Activated CD4-positive, alpha-beta memory T cell treated with anti-CD3 and anti-CD28 coated beads for 36 hours (primary cell): Measurements from ENCODE around the gene FMN1. TPM values are rescaled to one million over a fixed set of nuclear protein-coding genes. Genes with fewer than 3 reads are reported as not detected.

Experiments used
- CTCF ChIA-PET: fragments of 350-600 bp; sonication (Branson Sonifier 250); formaldehyde crosslinking; loops from one replicate; lab custom pipeline; 2021; ENCODE audit warnings: antibody characterized with exemption, inconsistent platforms; lab: Charles Lee
- POLR2A ChIA-PET: fragments of 350-600 bp; sonication (Branson Sonifier 250); formaldehyde crosslinking; loops from one replicate; lab custom pipeline; 2021; ENCODE audit warnings: antibody characterized with exemption; lab: Charles Lee
- DNase-seq: peaks from one replicate; pipeline ENCODE4 v3.0.0-alpha.2; 2020
- H3K27ac Mint-ChIP-seq: one replicate; pipeline ENCODE4 v1.8.0; 2021; ENCODE audit warnings: mixed read lengths
- H3K27me3 Mint-ChIP-seq: one replicate; pipeline ENCODE4 v1.8.0; 2021; ENCODE audit warnings: mixed read lengths
- H3K36me3 Mint-ChIP-seq: one replicate; pipeline ENCODE4 v1.8.0; 2021; ENCODE audit warnings: mixed read lengths
- H3K4me1 Mint-ChIP-seq: one replicate; pipeline ENCODE4 v1.8.0; 2021; ENCODE audit warnings: low read depth, mixed read lengths
- H3K4me3 Mint-ChIP-seq: one replicate; pipeline ENCODE4 v1.8.0; 2021; ENCODE audit warnings: mild to moderate bottlenecking, mixed read lengths
- H3K9me3 Mint-ChIP-seq: one replicate; pipeline ENCODE4 v1.8.0; 2021; ENCODE audit warnings: mixed read lengths
- intact Hi-C: fragments of 100-400 bp; cut with micrococcal nuclease; formaldehyde crosslinking; loops from one replicate; pipeline ENCODE4 v1.15.1; 2023
- total RNA-seq, 2 experiments: library from RNA; stranded (reverse); gene quantifications; one replicate each; pipeline ENCODE4 v1.2.3, GENCODE V29; 2021

Gene FMN1
- total RNA-seq, 2 experiments from 2014 or later, result 0.05 TPM; not detected in 1

DNA sequence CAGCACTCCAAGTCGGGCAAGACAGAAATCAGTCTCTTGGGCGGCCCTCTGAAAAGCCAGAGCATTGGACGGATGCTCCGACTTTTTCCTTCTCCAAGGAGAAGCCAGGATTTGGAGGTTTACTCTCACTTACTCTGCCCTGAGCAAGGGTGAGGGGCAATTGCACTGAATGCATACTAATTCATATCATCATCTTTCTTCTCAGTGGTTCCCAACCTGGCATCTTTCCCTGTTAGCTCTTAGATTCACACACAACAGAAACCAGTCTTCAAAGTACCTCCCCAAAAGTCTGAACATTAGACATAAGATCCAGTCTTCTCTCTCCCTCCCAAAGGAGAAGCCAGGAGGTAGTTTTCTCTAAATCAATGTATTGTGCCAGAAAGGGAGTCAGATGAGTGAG, 257.5 kb downstream of the FMN1 start:
- intact Hi-C loops, result no loop called here
- Mint-ChIP-seq H3K9me3 (peaks cover 4% of the 10 kb centered on the region), H3K27ac (no peak overlapping the region), H3K27me3 (peaks cover 8% of the 10 kb centered on the region), H3K4me1 (no peaks in the 10 kb centered on the region), H3K4me3 (no peak overlapping the region), H3K36me3 (no peaks in the 10 kb centered on the region)
- POLR2A ChIA-PET, result no interaction called here
- DNase-seq, result no peak
- CTCF ChIA-PET, result interaction anchor here (1.1 to 1.5 kb wide), 2 partner anchors 11 to 274 kb away, joined by 3 to 9 read pairs; no protein-coding TSS in a partner anchor

DNA sequence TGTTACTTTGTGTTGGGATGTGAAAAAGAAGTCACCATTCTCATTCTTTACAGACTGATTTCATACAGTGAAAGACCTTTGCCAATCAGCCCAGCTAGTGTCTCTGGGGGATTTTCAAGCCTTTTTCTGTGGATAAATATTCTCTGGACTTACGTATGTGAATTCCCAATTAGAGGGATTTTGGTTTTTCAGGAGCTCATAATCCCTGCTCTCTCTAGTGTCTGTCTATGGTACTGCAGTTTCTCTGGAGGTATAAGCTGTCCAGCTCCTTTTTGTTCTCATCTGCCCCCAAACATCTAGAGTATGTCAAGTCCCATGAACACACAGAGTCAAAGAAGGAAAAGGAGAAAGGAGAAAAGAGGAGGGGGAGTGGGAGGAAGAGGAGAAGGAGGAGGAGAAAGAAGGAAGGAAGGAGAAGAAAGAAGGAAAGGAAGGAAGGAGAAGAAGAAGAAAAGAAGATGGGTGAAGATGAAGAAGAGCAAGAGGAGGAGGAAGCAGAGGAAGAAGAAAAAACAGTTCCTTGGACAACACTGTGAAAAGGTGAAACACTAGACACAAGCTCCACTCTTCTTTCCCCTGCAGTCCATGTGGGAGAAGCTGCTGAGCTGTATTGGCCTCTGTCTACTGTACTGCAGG, 258.1 kb downstream of the FMN1 start:
- no peaks in the 10 kb centered on the region for H3K4me1 Mint-ChIP-seq
- POLR2A ChIA-PET, result no interaction called here
- H3K27me3 Mint-ChIP-seq, result peaks cover 8% of the 10 kb centered on the region
- DNase-seq, result no peak
- intact Hi-C loops, result no loop called here
- CTCF ChIA-PET, result interaction anchor here (0.7 to 1.5 kb wide), 3 partner anchors 11 to 274 kb away, joined by 3 to 9 read pairs (median 3); no protein-coding TSS in a partner anchor
- no peak overlapping the region for H3K27ac Mint-ChIP-seq
- H3K4me3 Mint-ChIP-seq, result no peak overlapping the region
- H3K9me3 Mint-ChIP-seq, result peaks cover 6% of the 10 kb centered on the region
- H3K36me3 Mint-ChIP-seq, result no peaks in the 10 kb centered on the region

DNA sequence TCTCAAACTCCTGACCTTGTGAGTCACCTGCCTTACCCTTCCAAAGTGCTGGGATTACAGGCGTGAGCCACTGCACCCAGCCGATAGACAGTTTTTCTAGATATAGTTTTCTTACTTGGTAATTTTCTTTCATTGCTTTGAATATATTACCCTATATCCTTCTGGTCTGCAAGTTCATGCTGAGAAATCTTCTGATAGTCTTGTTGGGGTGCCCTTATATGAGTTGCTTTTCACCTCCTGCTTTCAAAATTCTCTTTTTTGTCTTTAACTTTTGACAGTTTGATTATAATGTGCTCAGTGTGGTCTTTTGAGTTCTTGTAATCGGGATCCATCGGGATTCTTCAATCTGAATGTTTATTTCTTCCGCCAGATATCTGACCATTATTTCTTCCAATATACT, 259.4 kb downstream of the FMN1 start:
- Mint-ChIP-seq H3K36me3 (no peaks in the 10 kb centered on the region), H3K9me3 (peaks cover 6% of the 10 kb centered on the region), H3K4me1 (no peaks in the 10 kb centered on the region), H3K27me3 (peaks cover 8% of the 10 kb centered on the region), H3K27ac (no peak overlapping the region), H3K4me3 (no peak overlapping the region)
- no peak for DNase-seq
- ChIA-PET CTCF (no interaction called here), POLR2A (no interaction called here)
- intact Hi-C loops, result no loop called here

DNA sequence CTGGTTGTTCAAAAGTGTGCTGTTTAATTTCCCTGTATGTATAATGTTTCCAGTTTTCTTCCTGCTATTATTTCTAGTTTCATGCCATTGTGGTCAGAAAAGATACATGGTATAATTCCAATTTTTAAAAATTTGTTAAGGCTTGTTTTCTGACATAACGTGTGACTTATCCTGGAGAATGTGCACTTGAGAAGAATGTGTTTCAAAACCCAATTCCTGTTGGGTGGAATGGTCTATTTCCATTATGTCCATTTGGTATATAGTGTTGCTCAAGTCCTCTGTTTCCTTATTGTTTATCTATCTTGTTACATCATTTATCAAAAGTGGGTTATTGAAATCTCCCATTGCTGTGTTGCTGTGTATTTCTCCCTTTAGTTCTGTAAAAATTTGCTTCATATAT, 261.3 kb downstream of the FMN1 start:
- H3K4me3 Mint-ChIP-seq, result no peak overlapping the region
- no peaks in the 10 kb centered on the region for H3K4me1 Mint-ChIP-seq
- H3K27me3 Mint-ChIP-seq, result peaks cover 6% of the 10 kb centered on the region
- no peak for DNase-seq
- ChIA-PET CTCF (no interaction called here), POLR2A (no interaction called here)
- peaks cover 6% of the 10 kb centered on the region for H3K9me3 Mint-ChIP-seq
- intact Hi-C loops, result no loop called here
- no peak overlapping the region for H3K27ac Mint-ChIP-seq
- no peaks in the 10 kb centered on the region for H3K36me3 Mint-ChIP-seq

DNA sequence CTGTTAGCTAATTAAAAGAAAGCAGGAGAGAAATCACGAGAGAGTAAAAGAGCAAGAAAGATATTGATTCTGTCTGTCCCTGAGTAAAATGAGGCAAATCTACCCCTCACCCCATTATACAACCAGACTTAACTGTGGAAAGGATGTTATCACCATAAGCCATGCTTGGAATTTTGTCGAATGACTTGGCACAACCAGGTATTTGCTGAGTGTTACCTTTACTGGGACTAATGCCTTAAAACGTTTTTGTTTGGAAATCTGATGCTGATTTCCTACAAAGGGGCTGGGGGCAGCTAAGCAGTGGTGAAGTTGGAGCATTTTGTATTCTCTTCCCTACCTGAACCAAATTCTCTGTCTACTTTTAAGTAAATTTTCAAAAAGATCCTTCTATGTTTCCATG, 265.6 kb downstream of the FMN1 start:
- H3K27ac Mint-ChIP-seq, result no peak overlapping the region

DNA sequence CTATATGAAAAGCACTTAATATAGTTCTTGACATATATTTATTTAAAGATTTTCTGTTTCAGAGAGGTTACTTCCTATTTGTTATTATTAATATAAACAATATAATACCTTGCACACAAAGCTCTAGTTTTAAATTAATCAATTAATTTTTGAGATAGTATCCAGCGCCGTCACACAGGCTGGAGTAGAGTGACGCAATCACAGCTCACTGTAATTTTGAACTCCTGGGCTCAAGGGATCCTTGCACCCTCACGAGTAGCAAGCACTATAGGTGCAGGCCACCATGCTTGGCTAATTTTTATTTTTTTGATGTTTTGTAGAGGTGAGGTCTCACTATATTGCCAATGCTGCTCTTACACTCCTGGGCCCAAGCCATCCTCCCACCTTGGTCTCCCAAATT, 267.4 kb downstream of the FMN1 start:
- no peaks in the 10 kb centered on the region for H3K27me3 Mint-ChIP-seq
- ChIA-PET CTCF (no interaction called here), POLR2A (no interaction called here)
- intact Hi-C loops, result no loop called here
- no peaks in the 10 kb centered on the region for H3K36me3 Mint-ChIP-seq
- peaks cover 1% of the 10 kb centered on the region for H3K9me3 Mint-ChIP-seq
- no peak overlapping the region for H3K4me3 Mint-ChIP-seq
- no peak overlapping the region for H3K27ac Mint-ChIP-seq
- no peaks in the 10 kb centered on the region for H3K4me1 Mint-ChIP-seq
- no peak for DNase-seq

More for the DNA sequence above, 265.6 kb downstream of the FMN1 start:
- no peak for DNase-seq
- intact Hi-C loops, result no loop called here
- no peaks in the 10 kb centered on the region for H3K27me3 Mint-ChIP-seq
- CTCF ChIA-PET, result interaction anchor here (0.8 kb wide), 1 partner anchor 13 kb away, joined by 3 read pairs; no protein-coding TSS in a partner anchor
- POLR2A ChIA-PET, result no interaction called here
- no peaks in the 10 kb centered on the region for H3K36me3 Mint-ChIP-seq
- H3K4me1 Mint-ChIP-seq, result no peaks in the 10 kb centered on the region
- H3K9me3 Mint-ChIP-seq, result peaks cover 1% of the 10 kb centered on the region
- no peak overlapping the region for H3K4me3 Mint-ChIP-seq

DNA sequence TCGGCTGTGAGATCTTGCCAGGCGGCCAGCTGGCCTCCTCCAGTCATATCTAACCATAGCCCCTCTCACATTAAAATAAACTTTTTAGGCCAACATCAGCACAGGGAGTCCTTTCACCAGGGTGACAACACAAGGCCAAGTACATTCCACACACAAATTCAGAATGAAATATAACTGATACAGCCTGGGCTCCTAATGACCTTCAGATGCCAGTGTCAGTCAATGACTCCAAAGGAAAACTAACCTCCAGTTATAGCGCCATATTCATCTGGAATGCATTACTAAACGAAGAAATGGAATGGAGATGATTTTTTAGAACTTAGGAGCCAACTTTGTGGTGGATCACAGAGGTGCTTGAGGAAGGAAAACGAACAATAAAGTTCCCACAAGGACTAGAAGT, 271.3 kb downstream of the FMN1 start:
- Mint-ChIP-seq H3K4me1 (no peaks in the 10 kb centered on the region), H3K36me3 (no peaks in the 10 kb centered on the region), H3K4me3 (no peak overlapping the region), H3K9me3 (no peaks in the 10 kb centered on the region), H3K27ac (no peak overlapping the region), H3K27me3 (no peaks in the 10 kb centered on the region)
- ChIA-PET POLR2A (no interaction called here), CTCF (no interaction called here)
- intact Hi-C loops, result no loop called here
- no peak for DNase-seq

DNA sequence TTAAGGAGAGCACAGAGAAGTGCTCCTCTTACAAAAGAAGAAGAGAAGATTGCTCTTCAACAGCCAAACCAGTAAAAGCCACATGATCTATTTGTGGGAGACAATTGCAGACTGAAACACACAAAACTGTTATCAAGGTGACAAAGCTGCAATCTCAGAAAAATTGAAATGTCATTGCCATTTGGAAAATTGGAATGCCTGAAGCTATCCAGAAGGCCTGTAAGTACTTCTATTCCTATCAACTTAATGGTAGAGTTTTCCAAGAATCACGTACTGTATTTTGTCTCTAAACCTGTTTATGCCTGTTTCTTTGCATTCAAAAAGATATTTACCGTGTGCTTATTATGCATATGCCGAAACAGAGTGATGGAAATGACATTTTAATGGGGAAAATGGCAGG, 272.0 kb downstream of the FMN1 start:
- POLR2A ChIA-PET, result no interaction called here
- intact Hi-C loops, result no loop called here
- Mint-ChIP-seq H3K4me1 (no peaks in the 10 kb centered on the region), H3K4me3 (no peak overlapping the region), H3K36me3 (no peaks in the 10 kb centered on the region), H3K27ac (no peak overlapping the region), H3K9me3 (no peaks in the 10 kb centered on the region), H3K27me3 (no peaks in the 10 kb centered on the region)
- CTCF ChIA-PET, result no interaction called here
- no peak for DNase-seq

DNA sequence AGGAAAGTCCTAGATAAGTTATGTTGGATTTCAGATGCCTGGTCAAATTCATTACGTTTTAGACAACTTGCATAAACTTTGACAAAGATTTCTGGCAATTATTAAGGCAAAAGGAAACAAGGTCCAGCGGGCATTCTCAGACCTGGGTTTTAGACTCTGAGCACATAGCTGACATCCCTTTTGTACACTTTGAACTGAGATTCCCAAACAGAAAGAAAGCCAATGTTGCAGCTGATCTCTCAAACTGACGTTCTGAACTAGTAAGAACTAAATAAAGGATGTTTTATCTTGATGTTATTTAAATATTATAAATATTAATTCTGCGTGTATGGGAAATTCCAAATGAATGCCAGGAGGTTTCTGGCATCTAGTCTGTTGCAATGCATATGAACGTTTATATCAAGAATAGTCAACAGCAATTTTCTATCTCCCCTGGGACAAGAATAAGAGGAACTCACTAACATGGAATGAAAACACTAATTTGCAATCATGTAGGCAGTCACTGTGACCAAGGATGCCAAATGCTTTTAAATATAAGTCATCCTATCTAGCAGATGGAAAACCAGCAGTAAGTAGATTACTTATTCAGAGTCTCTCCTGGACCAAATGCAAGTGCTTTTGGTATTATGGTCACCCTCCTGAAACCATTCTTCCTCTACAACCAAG, 274.6 kb downstream of the FMN1 start:
- POLR2A ChIA-PET, result no interaction called here
- H3K4me1 Mint-ChIP-seq, result no peaks in the 10 kb centered on the region
- intact Hi-C loops, result no loop called here

DNA sequence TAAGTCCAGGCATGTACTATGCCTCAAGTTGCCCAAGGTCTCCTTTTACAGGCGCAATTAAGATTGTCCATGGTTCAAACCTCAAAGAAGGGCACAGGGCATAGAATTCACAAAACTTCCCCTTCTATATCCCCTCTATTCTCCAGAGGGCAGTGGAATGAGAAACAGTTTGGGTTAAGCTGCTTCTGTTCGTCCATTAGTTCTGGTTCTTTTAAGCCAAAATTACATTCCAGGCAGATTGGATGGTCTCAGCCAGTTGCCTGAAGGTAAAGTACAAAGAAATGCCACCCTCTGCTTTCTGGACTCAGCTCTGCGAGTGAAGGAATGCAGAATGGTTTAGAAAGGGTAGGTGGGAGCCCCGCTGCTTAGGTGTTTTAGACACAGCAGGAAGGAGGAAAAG, 276.0 kb downstream of the FMN1 start:
- no peak overlapping the region for H3K27ac Mint-ChIP-seq
- intact Hi-C loops, result no loop called here
- POLR2A ChIA-PET, result no interaction called here
- peaks cover 3% of the 10 kb centered on the region for H3K27me3 Mint-ChIP-seq
- H3K36me3 Mint-ChIP-seq, result no peaks in the 10 kb centered on the region
- H3K4me3 Mint-ChIP-seq, result no peak overlapping the region
- DNase-seq, result no peak
- H3K9me3 Mint-ChIP-seq, result no peaks in the 10 kb centered on the region
- H3K4me1 Mint-ChIP-seq, result no peaks in the 10 kb centered on the region
- CTCF ChIA-PET, result no interaction called here

More for the DNA sequence above, 274.6 kb downstream of the FMN1 start:
- no peak for DNase-seq
- Mint-ChIP-seq H3K27ac (no peak overlapping the region), H3K9me3 (no peaks in the 10 kb centered on the region), H3K4me3 (no peak overlapping the region), H3K36me3 (no peaks in the 10 kb centered on the region), H3K27me3 (peaks cover 3% of the 10 kb centered on the region)
- CTCF ChIA-PET, result no interaction called here

DNA sequence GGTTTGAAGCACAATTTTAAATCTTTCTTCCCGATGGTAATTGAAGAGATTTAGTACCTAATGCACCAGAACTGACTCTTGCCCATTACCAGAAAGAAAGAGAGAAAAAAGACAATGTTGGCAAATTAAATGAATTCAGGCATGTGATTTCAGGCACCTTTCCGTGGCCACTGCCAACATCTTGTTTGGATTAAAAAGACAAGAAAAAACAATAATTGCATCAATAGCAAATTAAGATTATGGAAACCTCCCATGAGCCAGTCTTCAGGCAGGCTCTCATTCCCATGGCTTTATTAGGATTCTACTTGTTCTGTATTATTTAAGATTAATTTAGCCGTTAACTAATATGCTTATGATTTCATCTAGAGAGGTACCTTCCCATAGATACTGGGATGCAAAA, 283.7 kb downstream of the FMN1 start:
- H3K36me3 Mint-ChIP-seq, result no peaks in the 10 kb centered on the region
- H3K27me3 Mint-ChIP-seq, result peaks cover 1% of the 10 kb centered on the region
- no peak for DNase-seq
- no peak overlapping the region for H3K27ac Mint-ChIP-seq
- H3K4me1 Mint-ChIP-seq, result no peaks in the 10 kb centered on the region
- intact Hi-C loops, result no loop called here
- H3K9me3 Mint-ChIP-seq, result no peaks in the 10 kb centered on the region
- H3K4me3 Mint-ChIP-seq, result no peak overlapping the region
- ChIA-PET POLR2A (no interaction called here), CTCF (interaction anchor here (0.5 kb wide), 1 partner anchor 152 kb away, joined by 3 read pairs; no protein-coding TSS in a partner anchor)

DNA sequence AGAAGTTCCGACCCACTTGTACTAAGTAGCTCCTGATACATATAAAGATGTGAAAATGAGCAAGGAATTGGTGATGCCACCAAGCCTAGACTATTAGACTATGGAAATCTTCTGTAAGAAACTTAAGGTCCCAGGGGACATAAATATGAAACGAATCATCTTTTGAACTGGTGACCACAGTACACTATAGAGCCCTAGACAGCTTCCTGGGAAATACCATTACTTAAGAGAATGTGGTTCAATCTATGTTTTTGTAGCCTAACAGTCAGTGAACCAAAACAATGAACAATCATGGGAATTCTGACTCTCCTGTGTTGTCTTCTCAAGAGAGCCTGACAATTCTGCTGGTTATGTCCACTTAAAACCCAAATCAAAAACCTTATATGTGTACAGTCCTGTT, 285.1 kb downstream of the FMN1 start:
- H3K27me3 Mint-ChIP-seq, result peaks cover 1% of the 10 kb centered on the region
- no peak overlapping the region for H3K27ac Mint-ChIP-seq
- no peak overlapping the region for H3K4me3 Mint-ChIP-seq
- ChIA-PET CTCF (no interaction called here), POLR2A (no interaction called here)
- H3K36me3 Mint-ChIP-seq, result no peaks in the 10 kb centered on the region
- H3K4me1 Mint-ChIP-seq, result no peaks in the 10 kb centered on the region
- no peak for DNase-seq
- intact Hi-C loops, result no loop called here
- no peaks in the 10 kb centered on the region for H3K9me3 Mint-ChIP-seq

DNA sequence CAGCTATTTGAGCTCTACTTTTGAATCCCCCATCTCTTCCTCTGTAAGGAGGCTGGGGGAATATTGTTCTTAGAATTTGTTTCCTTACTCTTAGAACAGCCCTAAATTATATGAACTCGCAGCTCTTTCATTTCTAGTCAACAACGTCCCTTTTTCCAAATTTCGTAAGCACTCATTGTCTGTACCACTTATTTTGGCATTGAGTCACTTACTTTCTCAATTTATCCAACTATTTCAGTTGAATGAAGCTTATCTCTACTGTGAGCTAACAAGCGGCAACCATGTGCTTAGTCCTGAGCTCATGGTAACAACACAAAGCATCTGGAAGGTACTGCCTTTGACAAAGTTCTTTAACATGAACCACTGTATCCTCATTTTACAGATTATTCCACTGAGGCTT, 285.6 kb downstream of the FMN1 start:
- no peak for DNase-seq
- no peaks in the 10 kb centered on the region for H3K36me3 Mint-ChIP-seq
- H3K9me3 Mint-ChIP-seq, result no peaks in the 10 kb centered on the region
- H3K4me3 Mint-ChIP-seq, result no peak overlapping the region
- ChIA-PET POLR2A (no interaction called here), CTCF (no interaction called here)
- no peak overlapping the region for H3K27ac Mint-ChIP-seq
- no peaks in the 10 kb centered on the region for H3K4me1 Mint-ChIP-seq
- intact Hi-C loops, result no loop called here
- H3K27me3 Mint-ChIP-seq, result peaks cover 1% of the 10 kb centered on the region
